B cell (primary cell): ENCODE results near the gene HOXD9.

Source experiments
- EZH2 ChIP-seq: IDR thresholded peaks from 2 replicates; pipeline ENCODE4 v1.6.1; 2012; ENCODE audit warnings: borderline replicate concordance, low read depth, mild to moderate bottlenecking, moderate library complexity, low read length; ENCODE audit not compliant: insufficient read depth, poor library complexity, severe bottlenecking
- TF ChIP-seq, protein P1 (sequence below): fragments of 200-600 bp; IDR thresholded peaks from one replicate; pipeline ENCODE4 v1.8.0; 2022; ENCODE audit warnings: antibody characterized with exemption, mild to moderate bottlenecking

- TF ChIP-seq, protein P1, sequence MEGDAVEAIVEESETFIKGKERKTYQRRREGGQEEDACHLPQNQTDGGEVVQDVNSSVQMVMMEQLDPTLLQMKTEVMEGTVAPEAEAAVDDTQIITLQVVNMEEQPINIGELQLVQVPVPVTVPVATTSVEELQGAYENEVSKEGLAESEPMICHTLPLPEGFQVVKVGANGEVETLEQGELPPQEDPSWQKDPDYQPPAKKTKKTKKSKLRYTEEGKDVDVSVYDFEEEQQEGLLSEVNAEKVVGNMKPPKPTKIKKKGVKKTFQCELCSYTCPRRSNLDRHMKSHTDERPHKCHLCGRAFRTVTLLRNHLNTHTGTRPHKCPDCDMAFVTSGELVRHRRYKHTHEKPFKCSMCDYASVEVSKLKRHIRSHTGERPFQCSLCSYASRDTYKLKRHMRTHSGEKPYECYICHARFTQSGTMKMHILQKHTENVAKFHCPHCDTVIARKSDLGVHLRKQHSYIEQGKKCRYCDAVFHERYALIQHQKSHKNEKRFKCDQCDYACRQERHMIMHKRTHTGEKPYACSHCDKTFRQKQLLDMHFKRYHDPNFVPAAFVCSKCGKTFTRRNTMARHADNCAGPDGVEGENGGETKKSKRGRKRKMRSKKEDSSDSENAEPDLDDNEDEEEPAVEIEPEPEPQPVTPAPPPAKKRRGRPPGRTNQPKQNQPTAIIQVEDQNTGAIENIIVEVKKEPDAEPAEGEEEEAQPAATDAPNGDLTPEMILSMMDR = no peak
- no peak for TF ChIP-seq EZH2
These were observed 46.5 kb upstream of the HOXD9 start for GRCh38 chr2:176076063-176076462.
